A172 (cell line): ENCODE measurements around the gene CHCHD4. TPM values are rescaled to one million over a fixed set of nuclear protein-coding genes. Genes with fewer than 3 reads are reported as not detected.
"Not testable (repeated sequence)": the region's sequence is repeated elsewhere in the genome, so short reads cannot be mapped to it uniquely, and the experiment has no call there.

Experiments used
- DNase-seq: peaks from one replicate; pipeline ENCODE4 v3.0.0-alpha.2; 2015; ENCODE audit warnings: low spot score
- total RNA-seq: library from RNA; depleted of rRNA; stranded (reverse); fragments of >200 nt; shearing (Covaris generic); gene quantifications from 2 replicates; pipeline ENCODE4 v1.2.3, GENCODE V29; 2014

Gene CHCHD4
- total RNA-seq, 1 experiment from 2014 or later = 48.5 TPM

DNA sequence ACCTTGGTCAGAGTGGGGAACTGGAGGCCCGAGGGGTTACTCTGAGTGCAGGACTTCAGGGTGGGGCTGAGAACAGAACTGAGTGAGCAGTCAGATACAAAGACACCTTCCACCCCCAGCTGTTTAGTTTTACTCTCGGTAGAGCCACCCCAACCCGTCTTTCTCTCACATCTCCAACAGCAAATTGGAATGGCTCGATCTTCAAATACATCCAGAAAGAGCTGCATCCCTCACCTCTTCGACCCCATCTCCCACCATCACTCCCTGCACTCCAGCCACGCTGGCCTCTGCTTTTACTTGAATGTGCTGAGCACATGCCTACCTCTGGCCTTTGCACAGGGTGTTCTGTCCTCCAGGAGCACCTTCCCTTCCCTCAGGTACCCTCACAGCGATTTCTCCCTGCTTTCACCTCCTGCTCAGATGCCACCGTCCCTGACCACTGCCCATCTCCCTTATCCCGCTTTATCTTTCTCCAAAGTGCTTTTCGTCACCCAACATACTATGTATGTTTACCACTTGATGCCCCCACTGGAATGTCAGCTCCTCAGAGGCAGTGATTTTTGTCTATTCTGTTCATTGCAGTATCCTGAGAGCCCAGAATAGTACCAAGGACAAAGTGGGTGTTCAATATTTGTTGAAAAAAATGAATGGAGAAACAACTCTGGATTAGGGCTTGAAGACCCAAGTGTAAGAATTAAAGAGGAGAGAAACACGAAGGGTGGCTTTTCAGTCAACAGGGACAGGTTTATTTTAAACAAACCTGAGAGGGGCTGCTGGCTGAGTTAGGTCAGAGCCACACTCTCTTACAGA is 4.4 kb downstream of the CHCHD4 start:
- no peak for DNase-seq

- no peak for DNase-seq
These were observed 5.0 kb downstream of the CHCHD4 start for GRCh38 chr3:14119651-14120050.

- DNase-seq = no peak
These were observed 6.0 kb downstream of the CHCHD4 start for GRCh38 chr3:14118400-14119381.

DNA sequence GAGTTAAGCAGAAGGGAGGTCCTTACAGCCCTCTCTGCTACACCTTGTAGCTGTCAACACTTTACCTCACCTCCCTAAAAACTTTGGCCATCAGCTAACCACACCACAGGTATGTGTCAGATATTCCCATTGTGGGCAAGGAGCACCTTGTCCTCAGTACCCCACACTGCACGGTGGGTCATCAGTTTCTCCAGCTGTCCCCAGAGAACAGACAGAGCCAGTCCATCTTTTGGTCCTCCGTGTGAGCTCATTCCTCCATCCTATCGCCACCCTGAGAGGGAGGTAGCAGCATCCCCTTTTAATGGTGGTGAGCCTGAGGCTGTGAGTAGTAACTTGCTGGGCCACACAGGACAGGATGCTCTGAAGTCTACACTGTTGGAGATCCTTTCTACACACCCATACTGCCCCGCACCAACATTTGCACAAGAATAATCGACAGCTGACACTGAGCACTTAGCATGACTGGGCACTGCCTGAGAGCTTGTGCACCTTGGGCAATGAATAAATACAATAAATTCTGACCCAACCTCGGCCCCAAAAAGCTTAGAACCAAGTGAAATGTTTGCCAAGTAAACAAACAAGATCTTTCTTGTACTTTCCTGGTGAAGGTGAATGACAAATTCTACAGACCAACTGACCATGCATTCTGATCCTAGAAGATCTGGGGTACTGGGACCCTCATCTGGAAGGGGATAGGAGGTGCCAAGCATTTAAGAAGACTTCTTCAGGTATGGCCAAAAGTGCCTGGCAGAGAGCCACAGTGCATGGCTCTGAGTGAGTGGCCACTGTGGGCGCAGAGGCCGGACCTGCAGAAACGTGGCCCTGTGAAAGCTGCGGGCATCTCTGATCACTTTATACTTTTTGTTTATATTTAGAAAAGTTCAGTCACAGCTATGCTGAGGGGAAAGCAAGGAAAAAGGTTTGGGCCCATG is 6.9 kb downstream of the CHCHD4 start:
- no peak for DNase-seq

GRCh38 chr3:14113965-14114635 is 10.6 kb downstream of the CHCHD4 start:
- no peak for DNase-seq

- no peak for DNase-seq
These were observed 14.0 kb downstream of the CHCHD4 start for GRCh38 chr3:14110699-14111098.

- DNase-seq = not testable (repeated sequence)
These were observed 14.8 kb downstream of the CHCHD4 start for GRCh38 chr3:14109821-14110220.

- DNase-seq = no peak
These were observed 26.9 kb downstream of the CHCHD4 start for GRCh38 chr3:14097616-14098391.

DNA sequence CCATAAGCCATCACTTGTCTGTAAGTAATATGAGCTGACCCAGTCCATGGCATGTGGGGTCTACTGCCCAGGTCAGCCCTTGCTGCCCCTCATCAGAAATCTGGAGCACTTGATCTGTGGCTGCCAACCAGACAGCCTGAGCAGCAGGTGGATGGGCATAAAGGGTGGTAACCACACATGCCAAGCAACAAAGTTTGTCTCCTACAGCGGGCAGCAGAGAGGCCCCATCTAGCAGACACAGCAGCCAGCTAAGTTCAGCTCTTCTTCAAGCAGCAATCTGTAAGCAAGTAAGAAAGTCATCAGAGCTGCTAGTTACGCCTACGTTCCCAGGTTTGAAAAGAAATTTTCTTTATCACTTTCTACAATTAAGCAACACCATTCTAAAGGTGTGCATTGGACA is 27.9 kb downstream of the CHCHD4 start:
- no peak for DNase-seq

- DNase-seq = no peak
These were observed 30.8 kb downstream of the CHCHD4 start for GRCh38 chr3:14093831-14094230.

DNA sequence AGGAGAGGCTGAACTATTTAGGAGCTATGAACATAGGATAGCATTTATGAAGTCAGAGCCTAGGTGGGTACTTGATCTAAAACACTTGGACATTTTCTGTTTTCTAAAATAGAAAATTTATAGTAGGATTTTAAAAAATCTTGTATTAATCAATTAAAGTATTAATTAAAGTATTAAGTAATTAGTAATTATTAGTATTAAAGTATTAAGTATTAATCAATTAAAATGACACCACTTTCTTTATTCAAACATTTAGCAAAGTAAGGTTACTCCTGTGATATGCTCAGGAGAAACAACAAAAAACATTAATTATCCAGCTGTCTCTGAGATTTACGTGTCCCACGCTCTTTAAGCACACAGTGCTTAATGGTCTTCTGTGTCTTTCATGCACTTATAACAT is 32.2 kb downstream of the CHCHD4 start:
- DNase-seq = no peak

GRCh38 chr3:14091959-14092358 is 32.7 kb downstream of the CHCHD4 start:
- not testable (repeated sequence) for DNase-seq

DNA sequence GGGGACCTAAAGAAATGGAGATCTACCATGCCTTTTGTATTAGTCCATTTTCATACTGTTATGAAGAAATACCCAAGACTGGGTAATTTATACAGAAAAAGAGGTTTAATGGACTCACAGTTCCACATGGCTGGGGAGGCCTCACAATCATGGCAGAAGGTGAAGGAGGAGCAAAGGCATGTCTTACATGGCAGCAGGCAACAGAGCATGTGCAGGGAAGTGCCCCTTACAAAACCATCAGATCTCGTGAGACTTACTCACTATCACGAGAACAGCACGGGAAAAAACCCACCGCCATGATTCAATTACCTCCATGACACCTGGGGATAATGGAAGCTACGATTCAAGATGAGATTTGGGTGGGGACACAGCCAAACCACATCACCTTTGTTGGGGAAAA is 37.2 kb downstream of the CHCHD4 start:
- not testable (repeated sequence) for DNase-seq

- no peak for DNase-seq
These were observed 42.5 kb downstream of the CHCHD4 start for GRCh38 chr3:14082108-14082657.

DNA sequence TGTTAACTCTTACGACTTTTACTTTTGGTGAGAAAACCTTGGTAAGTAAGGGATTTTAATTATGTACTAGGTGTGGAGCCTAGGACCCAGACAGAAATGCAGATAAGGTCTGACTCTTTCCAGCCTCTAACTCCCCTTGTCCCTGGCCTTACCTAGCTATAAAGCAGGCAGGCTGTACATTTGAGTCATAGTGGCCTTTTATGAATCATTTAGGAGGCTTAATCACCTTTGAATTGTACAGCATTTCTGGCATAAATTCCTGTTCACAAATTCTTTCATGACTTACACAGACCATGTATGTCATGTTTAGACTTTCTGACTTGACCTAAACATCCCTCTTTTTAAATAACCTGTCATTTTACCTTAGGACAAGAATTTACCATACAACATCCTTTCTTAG is 47.4 kb downstream of the CHCHD4 start:
- no peak for DNase-seq

DNA sequence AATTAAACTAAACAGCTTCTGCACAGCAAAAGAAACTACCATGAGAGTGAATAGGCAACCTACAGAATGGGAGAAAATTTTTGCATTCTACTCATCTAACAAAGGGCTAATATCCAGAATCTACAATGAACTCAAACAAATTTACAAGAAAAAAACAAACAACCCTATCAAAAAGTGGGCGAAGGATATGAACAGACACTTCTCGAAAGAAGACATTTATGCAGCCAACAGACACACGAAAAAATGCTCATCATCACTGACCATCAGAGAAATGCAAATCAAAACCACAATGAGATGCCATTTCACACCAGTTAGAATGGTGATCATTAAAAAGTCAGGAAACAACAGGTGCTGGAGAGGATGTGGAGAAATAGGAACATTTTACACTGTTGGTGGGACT is 49.4 kb downstream of the CHCHD4 start:
- DNase-seq = not testable (repeated sequence)

DNA sequence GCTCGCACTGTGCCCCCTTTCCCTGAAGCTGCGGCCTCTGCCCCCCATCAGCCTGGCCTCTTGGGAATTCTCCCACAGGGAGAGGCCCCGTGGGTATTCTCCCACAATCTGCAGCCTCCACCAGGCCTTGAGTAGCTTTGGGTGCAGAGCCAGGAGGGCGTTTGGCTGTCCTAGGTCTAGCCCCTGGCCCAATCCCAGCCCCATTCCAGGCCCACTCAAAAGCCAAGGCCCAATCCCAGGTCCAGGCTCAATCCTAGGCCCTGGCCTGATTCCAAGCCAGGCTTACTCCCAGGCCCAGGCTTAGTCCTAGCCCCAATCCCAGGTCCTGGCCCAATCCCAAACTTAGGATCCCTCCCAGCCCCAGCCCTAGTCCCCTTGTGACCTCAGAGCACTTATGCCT is 59.8 kb downstream of the CHCHD4 start:
- DNase-seq = no peak

- no peak for DNase-seq
These were observed 61.5 kb downstream of the CHCHD4 start for GRCh38 chr3:14063152-14063551.
